ENCODE results near the gene EGFLAM.
"Not testable (repeated sequence)": the region's sequence is repeated elsewhere in the genome, so short reads cannot be mapped to it uniquely, and the experiment has no call there.

EGFLAM gene

GRCh38 chr5:38330207-38330606, 71.8 kb downstream of the EGFLAM start:
- Histone ChIP-seq H3K4ac (ENCODE audit: low read length) (no peak overlapping the region), H3K27me3 (ENCODE audit: control insufficient read depth in 3 of 3, insufficient read depth in 3 of 3, low read depth in 1 of 3, low read length in 3 of 3) (no peaks in the 10 kb centered on the region), H4K8ac (ENCODE audit: low read depth, low read length) (no peak overlapping the region), H3K79me1 (ENCODE audit: low read depth, low read length) (no peaks in the 10 kb centered on the region), H3K9me3 (replicated peaks in 1 of 2; ENCODE audit: control insufficient read depth in 2 of 2, insufficient read depth in 1 of 2, low read depth in 1 of 2, low read length in 2 of 2) (no peaks in the 10 kb centered on the region), H3K36me3 (replicated peaks in 1 of 2; ENCODE audit: control insufficient read depth in 2 of 2, insufficient read depth in 2 of 2, low read length in 2 of 2) (no peaks in the 10 kb centered on the region), H2AFZ (ENCODE audit: low read length) (no peak overlapping the region), H3K4me3 (ENCODE audit: low read length in 2 of 2) (no peak overlapping the region), H2BK12ac (ENCODE audit: low read length) (no peak overlapping the region), H3K4me1 (ENCODE audit: control insufficient read depth in 2 of 2, insufficient read depth in 1 of 2, low read depth in 1 of 2, low read length in 2 of 2) (peaks cover 0 to 2% of the 10 kb centered on the region in 2 donors), H2BK120ac (ENCODE audit: low read depth, low read length) (no peak overlapping the region), H3K18ac (ENCODE audit: low read length) (no peak overlapping the region), H4K91ac (ENCODE audit: low read depth, low read length, poor library complexity) (no peak overlapping the region), H3K23ac (ENCODE audit: low read depth, low read length, poor library complexity) (no peak overlapping the region), H2BK5ac (ENCODE audit: low read length) (no peak overlapping the region), H3K9ac (ENCODE audit: low read depth, low read length, poor library complexity) (no peak overlapping the region), H2BK15ac (ENCODE audit: low read length) (no peak overlapping the region), H3K4me2 (ENCODE audit: insufficient read depth, low read length, poor library complexity, severe bottlenecking) (no peak overlapping the region), H3K14ac (ENCODE audit: low read length) (no peak overlapping the region), H3K27ac (replicated peaks; ENCODE audit: low read length) (no peak overlapping the region), H2AK5ac (ENCODE audit: low read depth, low read length) (no peak overlapping the region)
- no peak for DNase-seq (ENCODE audit: low spot score)
- WGBS, 2 donors (ENCODE audit: extremely low coverage in 2 of 2, insufficient read length in 2 of 2, insufficient replicate concordance in 1 of 2) = no CpG with 5 or more reads among the region's 4 CpGs

GRCh38 chr5:38331831-38332230, 73.5 kb downstream of the EGFLAM start:
- Histone ChIP-seq H3K18ac (ENCODE audit: low read length) (no peak overlapping the region), H3K14ac (ENCODE audit: low read length) (no peak overlapping the region), H3K36me3 (replicated peaks in 1 of 2; ENCODE audit: control insufficient read depth in 2 of 2, insufficient read depth in 2 of 2, low read length in 2 of 2) (no peaks in the 10 kb centered on the region), H3K4ac (ENCODE audit: low read length) (no peak overlapping the region), H3K27me3 (ENCODE audit: control insufficient read depth in 3 of 3, insufficient read depth in 3 of 3, low read depth in 1 of 3, low read length in 3 of 3) (no peaks in the 10 kb centered on the region), H2AK5ac (ENCODE audit: low read depth, low read length) (no peak overlapping the region), H3K9me3 (replicated peaks in 1 of 2; ENCODE audit: control insufficient read depth in 2 of 2, insufficient read depth in 1 of 2, low read depth in 1 of 2, low read length in 2 of 2) (no peaks in the 10 kb centered on the region), H2BK12ac (ENCODE audit: low read length) (no peak overlapping the region), H3K23ac (ENCODE audit: low read depth, low read length, poor library complexity) (no peak overlapping the region), H3K4me3 (ENCODE audit: low read length in 2 of 2) (no peak overlapping the region), H2BK15ac (ENCODE audit: low read length) (no peak overlapping the region), H2AFZ (ENCODE audit: low read length) (no peak overlapping the region), H3K79me1 (ENCODE audit: low read depth, low read length) (no peaks in the 10 kb centered on the region), H4K91ac (ENCODE audit: low read depth, low read length, poor library complexity) (no peak overlapping the region), H3K4me2 (ENCODE audit: insufficient read depth, low read length, poor library complexity, severe bottlenecking) (no peak overlapping the region), H3K9ac (ENCODE audit: low read depth, low read length, poor library complexity) (no peak overlapping the region), H3K27ac (replicated peaks; ENCODE audit: low read length) (no peak overlapping the region), H2BK5ac (ENCODE audit: low read length) (no peak overlapping the region), H2BK120ac (ENCODE audit: low read depth, low read length) (no peak overlapping the region), H3K4me1 (ENCODE audit: control insufficient read depth in 2 of 2, insufficient read depth in 1 of 2, low read depth in 1 of 2, low read length in 2 of 2) (peaks cover 0 to 2% of the 10 kb centered on the region in 2 donors), H4K8ac (ENCODE audit: low read depth, low read length) (no peak overlapping the region)
- no CpG with 5 or more reads among the region's 3 CpGs for WGBS, 2 donors (ENCODE audit: extremely low coverage in 2 of 2, insufficient read length in 2 of 2, insufficient replicate concordance in 1 of 2)
- no peak for DNase-seq (ENCODE audit: low spot score)

GRCh38 chr5:38333181-38333580, 74.8 kb downstream of the EGFLAM start:
- H2BK5ac ChIP-seq (ENCODE audit: low read length); H3K36me3 ChIP-seq (replicated peaks in 1 of 2; ENCODE audit: control insufficient read depth in 2 of 2, insufficient read depth in 2 of 2, low read length in 2 of 2); H4K8ac ChIP-seq (ENCODE audit: low read depth, low read length); H3K23ac ChIP-seq (ENCODE audit: low read depth, low read length, poor library complexity); H3K4me1 ChIP-seq (ENCODE audit: control insufficient read depth in 2 of 2, insufficient read depth in 1 of 2, low read depth in 1 of 2, low read length in 2 of 2); H3K9me3 ChIP-seq (replicated peaks in 1 of 2; ENCODE audit: control insufficient read depth in 2 of 2, insufficient read depth in 1 of 2, low read depth in 1 of 2, low read length in 2 of 2); H2AFZ ChIP-seq (ENCODE audit: low read length); H4K91ac ChIP-seq (ENCODE audit: low read depth, low read length, poor library complexity); H3K4me3 ChIP-seq (ENCODE audit: low read length in 2 of 2); H3K9ac ChIP-seq (ENCODE audit: low read depth, low read length, poor library complexity); H3K4ac ChIP-seq (ENCODE audit: low read length); H2BK15ac ChIP-seq (ENCODE audit: low read length); H2AK5ac ChIP-seq (ENCODE audit: low read depth, low read length); H3K79me1 ChIP-seq (ENCODE audit: low read depth, low read length); H3K27me3 ChIP-seq (ENCODE audit: control insufficient read depth in 3 of 3, insufficient read depth in 3 of 3, low read depth in 1 of 3, low read length in 3 of 3); H3K4me2 ChIP-seq (ENCODE audit: insufficient read depth, low read length, poor library complexity, severe bottlenecking); DNase-seq (ENCODE audit: low spot score); H3K14ac ChIP-seq (ENCODE audit: low read length); H3K18ac ChIP-seq (ENCODE audit: low read length); H2BK120ac ChIP-seq (ENCODE audit: low read depth, low read length); H2BK12ac ChIP-seq (ENCODE audit: low read length); H3K27ac ChIP-seq (replicated peaks; ENCODE audit: low read length): not testable (repeated sequence)
- no CpG with 5 or more reads among the region's 4 CpGs for WGBS, 2 donors (ENCODE audit: extremely low coverage in 2 of 2, insufficient read length in 2 of 2, insufficient replicate concordance in 1 of 2)

GRCh38 chr5:38338455-38338854, 80.1 kb downstream of the EGFLAM start:
- Histone ChIP-seq H3K9ac (ENCODE audit: low read depth, low read length, poor library complexity) (no peak overlapping the region), H2BK5ac (ENCODE audit: low read length) (no peak overlapping the region), H3K79me1 (ENCODE audit: low read depth, low read length) (no peaks in the 10 kb centered on the region), H3K4me3 (ENCODE audit: low read length in 2 of 2) (no peak overlapping the region), H2BK120ac (ENCODE audit: low read depth, low read length) (no peak overlapping the region), H3K4me2 (ENCODE audit: insufficient read depth, low read length, poor library complexity, severe bottlenecking) (no peak overlapping the region), H2AFZ (ENCODE audit: low read length) (no peak overlapping the region), H3K27ac (replicated peaks; ENCODE audit: low read length) (no peak overlapping the region), H3K4ac (ENCODE audit: low read length) (no peak overlapping the region), H4K8ac (ENCODE audit: low read depth, low read length) (no peak overlapping the region), H3K14ac (ENCODE audit: low read length) (no peak overlapping the region), H2AK5ac (ENCODE audit: low read depth, low read length) (no peak overlapping the region), H3K4me1 (ENCODE audit: control insufficient read depth in 2 of 2, insufficient read depth in 1 of 2, low read depth in 1 of 2, low read length in 2 of 2) (no peaks in the 10 kb centered on the region), H3K36me3 (replicated peaks in 1 of 2; ENCODE audit: control insufficient read depth in 2 of 2, insufficient read depth in 2 of 2, low read length in 2 of 2) (no peaks in the 10 kb centered on the region), H4K91ac (ENCODE audit: low read depth, low read length, poor library complexity) (no peak overlapping the region), H3K9me3 (replicated peaks in 1 of 2; ENCODE audit: control insufficient read depth in 2 of 2, insufficient read depth in 1 of 2, low read depth in 1 of 2, low read length in 2 of 2) (no peaks in the 10 kb centered on the region), H2BK12ac (ENCODE audit: low read length) (no peak overlapping the region), H3K27me3 (ENCODE audit: control insufficient read depth in 3 of 3, insufficient read depth in 3 of 3, low read depth in 1 of 3, low read length in 3 of 3) (no peaks in the 10 kb centered on the region), H3K23ac (ENCODE audit: low read depth, low read length, poor library complexity) (no peak overlapping the region), H3K18ac (ENCODE audit: low read length) (no peak overlapping the region), H2BK15ac (ENCODE audit: low read length) (no peak overlapping the region)
- no peak for DNase-seq (ENCODE audit: low spot score)
- no CpG with 5 or more reads among the region's 11 CpGs for WGBS, 2 donors (ENCODE audit: extremely low coverage in 2 of 2, insufficient read length in 2 of 2, insufficient replicate concordance in 1 of 2)

Measured in neuronal stem cell (in vitro differentiated cells).